NCI-H1694 (cell line): ENCODE results near the gene CYP39A1.
"Not testable (repeated sequence)": the region's sequence is repeated elsewhere in the genome, so short reads cannot be mapped to it uniquely, and the experiment has no call there.

Experiments used
- DNase-seq: peaks from one replicate; lab custom pipeline; 2025; lab: John Stamatoyannopoulos, UW

Gene CYP39A1

GRCh38 chr6:46648869-46649492, 3.6 kb downstream of the CYP39A1 start:
- no peak for DNase-seq

GRCh38 chr6:46648108-46648507, 4.5 kb downstream of the CYP39A1 start:
- DNase-seq = not testable (repeated sequence)

- no peak for DNase-seq
Observed at GRCh38 chr6:46645265-46645664, 7.4 kb downstream of the CYP39A1 start.

GRCh38 chr6:46642928-46643751, 9.5 kb downstream of the CYP39A1 start:
- no peak for DNase-seq

GRCh38 chr6:46638650-46639049, 14.0 kb downstream of the CYP39A1 start:
- DNase-seq = no peak

GRCh38 chr6:46637933-46638332, 14.7 kb downstream of the CYP39A1 start:
- DNase-seq = no peak

- no peak for DNase-seq
Observed at GRCh38 chr6:46637145-46637544, 15.5 kb downstream of the CYP39A1 start.

GRCh38 chr6:46635462-46635861, 17.2 kb downstream of the CYP39A1 start:
- DNase-seq = no peak

GRCh38 chr6:46632053-46632452, 20.6 kb downstream of the CYP39A1 start:
- DNase-seq = no peak

- no peak for DNase-seq
Observed at GRCh38 chr6:46629691-46630090, 22.9 kb downstream of the CYP39A1 start.

GRCh38 chr6:46628976-46629375, 23.6 kb downstream of the CYP39A1 start:
- no peak for DNase-seq

GRCh38 chr6:46628498-46628897, 24.1 kb downstream of the CYP39A1 start:
- DNase-seq = no peak

GRCh38 chr6:46626976-46627375, 25.6 kb downstream of the CYP39A1 start:
- no peak for DNase-seq

- no peak for DNase-seq
Observed at GRCh38 chr6:46626228-46626909, 26.2 kb downstream of the CYP39A1 start.

GRCh38 chr6:46618726-46619125, 33.9 kb downstream of the CYP39A1 start:
- DNase-seq = no peak

GRCh38 chr6:46612645-46613044, 40.0 kb downstream of the CYP39A1 start:
- DNase-seq = no peak

GRCh38 chr6:46610862-46611553, 41.6 kb downstream of the CYP39A1 start:
- no peak for DNase-seq

GRCh38 chr6:46606338-46606737, 46.3 kb downstream of the CYP39A1 start:
- no peak for DNase-seq

GRCh38 chr6:46605091-46605797, 47.4 kb downstream of the CYP39A1 start:
- DNase-seq = no peak

- no peak for DNase-seq
Observed at GRCh38 chr6:46598215-46598614, 54.4 kb downstream of the CYP39A1 start.

- no peak for DNase-seq
Observed at GRCh38 chr6:46592740-46593139, 59.9 kb downstream of the CYP39A1 start.

GRCh38 chr6:46592046-46592445, 60.6 kb downstream of the CYP39A1 start:
- no peak for DNase-seq
